HepG2 (cell line): Measurements from ENCODE around the gene USP28. TPM values are rescaled to one million over a fixed set of nuclear protein-coding genes. Genes with fewer than 3 reads are reported as not detected.

Source experiments
- AGO2 ChIP-seq: fragments of 200-400 bp; formaldehyde crosslinking; optimal IDR thresholded peaks from 2 replicates; pipeline ENCODE3; 2017; ENCODE audit warnings: mild to moderate bottlenecking, low read depth, low read length, moderate library complexity
- ARHGAP35 ChIP-seq: sonication (generic); formaldehyde crosslinking; IDR thresholded peaks from 2 replicates; pipeline ENCODE4 v1.9.0; 2022; ENCODE audit warnings: mild to moderate bottlenecking, inconsistent platforms, moderate library complexity, missing genetic modification reagents, borderline replicate concordance
- FOSL1 ChIP-seq: sonication (generic); formaldehyde crosslinking; IDR thresholded peaks from 2 replicates; pipeline ENCODE4 v1.9.0; 2021; ENCODE audit warnings: missing genetic modification reagents, borderline replicate concordance
- FOXO1 ChIP-seq: sonication (generic); formaldehyde crosslinking; IDR thresholded peaks from 2 replicates; pipeline ENCODE4 v1.4.0; 2020; ENCODE audit warnings: missing genetic modification reagents
- GABPB1 ChIP-seq: IDR thresholded peaks from 2 replicates; pipeline ENCODE4 v1.6.1; 2016; ENCODE audit warnings: mild to moderate bottlenecking, missing genetic modification reagents, moderate library complexity, missing compliant biosample characterization
- GTF3A ChIP-seq: sonication (generic); formaldehyde crosslinking; conservative IDR thresholded peaks from 2 replicates; pipeline ENCODE4 v1.4.0; 2020; ENCODE audit warnings: mild to moderate bottlenecking, missing genetic modification reagents
- MEIS1 ChIP-seq: sonication (generic); formaldehyde crosslinking; IDR thresholded peaks from 2 replicates; pipeline ENCODE4 v1.9.0; 2021; ENCODE audit warnings: mild to moderate bottlenecking, missing genetic modification reagents, moderate library complexity, borderline replicate concordance
- PAX8 ChIP-seq: sonication (generic); formaldehyde crosslinking; IDR thresholded peaks from 2 replicates; pipeline ENCODE4 v1.8.0; 2022; ENCODE audit warnings: mild to moderate bottlenecking, missing genetic modification reagents, borderline replicate concordance
- RBFOX2 ChIP-seq: fragments of 200-400 bp; formaldehyde crosslinking; IDR thresholded peaks from 2 replicates; pipeline ENCODE4 v1.6.1; 2017; ENCODE audit warnings: low read depth, mild to moderate bottlenecking, low read length
- SATB2 ChIP-seq: sonication (generic); formaldehyde crosslinking; IDR thresholded peaks from 2 replicates; pipeline ENCODE4 v1.5.0; 2020; ENCODE audit warnings: missing genetic modification reagents
- TBP ChIP-seq: sonication (generic); formaldehyde crosslinking; IDR thresholded peaks from 2 replicates; pipeline ENCODE4 v1.5.0; 2020; ENCODE audit warnings: missing genetic modification reagents
- TIGD3 ChIP-seq: sonication (generic); formaldehyde crosslinking; IDR thresholded peaks from 2 replicates; pipeline ENCODE4 v1.5.1; 2020; ENCODE audit warnings: mild to moderate bottlenecking, missing genetic modification reagents, borderline replicate concordance
- YEATS2 ChIP-seq: sonication (generic); formaldehyde crosslinking; IDR thresholded peaks from 2 replicates; pipeline ENCODE4 v1.4.0; 2020; ENCODE audit warnings: missing genetic modification reagents, borderline replicate concordance
- ZBTB38 ChIP-seq: sonication (generic); formaldehyde crosslinking; IDR thresholded peaks from 2 replicates; pipeline ENCODE4 v1.5.1; 2020; ENCODE audit warnings: mild to moderate bottlenecking, missing genetic modification reagents
- ZFP37 ChIP-seq: sonication (generic); formaldehyde crosslinking; IDR thresholded peaks from 2 replicates; pipeline ENCODE4 v1.4.0; 2020; ENCODE audit warnings: missing genetic modification reagents, borderline replicate concordance
- ZNF225 ChIP-seq: sonication (generic); formaldehyde crosslinking; IDR thresholded peaks from 2 replicates; pipeline ENCODE4 v1.4.0; 2020; ENCODE audit warnings: mild to moderate bottlenecking, missing genetic modification reagents
- ZNF296 ChIP-seq: sonication (generic); formaldehyde crosslinking; conservative IDR thresholded peaks from 2 replicates; pipeline ENCODE4 v1.5.0; 2020; ENCODE audit warnings: mild to moderate bottlenecking, missing genetic modification reagents
- ZNF33B ChIP-seq: sonication (generic); formaldehyde crosslinking; IDR thresholded peaks from 2 replicates; pipeline ENCODE4 v1.5.1; 2020; ENCODE audit warnings: mild to moderate bottlenecking, missing genetic modification reagents
- ZNF878 ChIP-seq: sonication (generic); formaldehyde crosslinking; IDR thresholded peaks from 2 replicates; pipeline ENCODE4 v1.8.1; 2023; ENCODE audit warnings: mild to moderate bottlenecking, missing genetic modification reagents, moderate library complexity
- ZZZ3 ChIP-seq: sonication (generic); formaldehyde crosslinking; IDR thresholded peaks from 2 replicates; pipeline ENCODE4 v1.4.0; 2020; ENCODE audit warnings: missing genetic modification reagents, mild to moderate bottlenecking, borderline replicate concordance
- polyA plus RNA-seq, 8 experiments: library from polyadenylated mRNA; depleted of rRNA in 3 of 8; stranded (reverse) in 7 of 8; unstranded in 1 of 8; fragments of >200 nt; fragmentation: Illumina TruSeq in 4 of 8; extraction: Trizol in 4 of 8; gene quantifications; 2 replicates each; pipeline versions ENCODE4 v1.2.1 to v1.2.3, GENCODE V29; 2011 to 2016; ENCODE audit warnings: low read depth in 4 of 8, missing spikeins in 1 of 8, mixed read lengths in 1 of 8; ENCODE audit not compliant: insufficient read depth in 1 of 8
- total RNA-seq, 5 experiments: library from RNA; depleted of rRNA; stranded (reverse); fragments of >200 nt; fragmentation: Illumina TruSeq; extraction: Trizol; gene quantifications; 2 replicates each; pipeline ENCODE4 v1.2.3, GENCODE V29; 2016; ENCODE audit warnings: low read depth in 1 of 5
- TF ChIP-seq, protein P1 (sequence below): sonication (generic); formaldehyde crosslinking; IDR thresholded peaks from 2 replicates; pipeline ENCODE4 v1.5.1; 2020; ENCODE audit warnings: missing genetic modification reagents, mild to moderate bottlenecking, borderline replicate concordance
- TF ChIP-seq, protein P2 (sequence below): IDR thresholded peaks from 2 replicates; pipeline ENCODE4 v1.6.1; 2018; ENCODE audit warnings: missing genetic modification reagents, mild to moderate bottlenecking, missing compliant biosample characterization
- TF ChIP-seq, protein P3 (sequence below): sonication (generic); formaldehyde crosslinking; conservative IDR thresholded peaks from 2 replicates; pipeline ENCODE4 v1.5.0; 2020; ENCODE audit warnings: missing genetic modification reagents
- TF ChIP-seq, protein P4 (sequence below): IDR thresholded peaks from 2 replicates; pipeline ENCODE4 v1.6.1; 2012; ENCODE audit warnings: inconsistent platforms

Gene USP28
- total and polyA plus RNA-seq, 2 of the 13 experiments (the other 11 are each of a cell fraction or from before 2014, with no cell fraction given): 29.6 to 34.3 TPM

- TF ChIP-seq TBP (CRISPR knock-in tag) (0 out of 2 replicates have a peak, but pooled peaks have one; percentile 81), ZBTB38 (CRISPR knock-in tag) (no peak; the same call in 1 of the 2 replicates), ZNF225 (CRISPR knock-in tag) (no peak; the same call in 1 of the 2 replicates), ZFP37 (CRISPR knock-in tag) (no peak; the same call in 1 of the 2 replicates), ZZZ3 (CRISPR knock-in tag) (peak; percentile 47; the same call in 1 of the 2 replicates), YEATS2 (CRISPR knock-in tag) (peak; percentile 92), MEIS1 (CRISPR knock-in tag) (no peak), AGO2 (no peak), SATB2 (CRISPR knock-in tag) (no peak), FOXO1 (CRISPR knock-in tag) (peak; percentile 29; the same call in 1 of the 2 replicates), RBFOX2 (peak; percentile 85), PAX8 (CRISPR knock-in tag) (no peak), ZNF33B (CRISPR knock-in tag) (no peak), FOSL1 (no peak), GTF3A (CRISPR knock-in tag) (no peak), ZNF296 (CRISPR knock-in tag) (no peak), ARHGAP35 (CRISPR knock-in tag) (peak; percentile 25; the same call in 1 of the 2 replicates), ZNF878 (CRISPR knock-in tag) (no peak), TIGD3 (CRISPR knock-in tag) (no peak), GABPB1 (CRISPR knock-in tag) (peak; percentile 93)
- TF ChIP-seq, protein P1, sequence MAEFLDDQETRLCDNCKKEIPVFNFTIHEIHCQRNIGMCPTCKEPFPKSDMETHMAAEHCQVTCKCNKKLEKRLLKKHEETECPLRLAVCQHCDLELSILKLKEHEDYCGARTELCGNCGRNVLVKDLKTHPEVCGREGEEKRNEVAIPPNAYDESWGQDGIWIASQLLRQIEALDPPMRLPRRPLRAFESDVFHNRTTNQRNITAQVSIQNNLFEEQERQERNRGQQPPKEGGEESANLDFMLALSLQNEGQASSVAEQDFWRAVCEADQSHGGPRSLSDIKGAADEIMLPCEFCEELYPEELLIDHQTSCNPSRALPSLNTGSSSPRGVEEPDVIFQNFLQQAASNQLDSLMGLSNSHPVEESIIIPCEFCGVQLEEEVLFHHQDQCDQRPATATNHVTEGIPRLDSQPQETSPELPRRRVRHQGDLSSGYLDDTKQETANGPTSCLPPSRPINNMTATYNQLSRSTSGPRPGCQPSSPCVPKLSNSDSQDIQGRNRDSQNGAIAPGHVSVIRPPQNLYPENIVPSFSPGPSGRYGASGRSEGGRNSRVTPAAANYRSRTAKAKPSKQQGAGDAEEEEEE (CRISPR knock-in tag): no peak
- TF ChIP-seq, protein P2, sequence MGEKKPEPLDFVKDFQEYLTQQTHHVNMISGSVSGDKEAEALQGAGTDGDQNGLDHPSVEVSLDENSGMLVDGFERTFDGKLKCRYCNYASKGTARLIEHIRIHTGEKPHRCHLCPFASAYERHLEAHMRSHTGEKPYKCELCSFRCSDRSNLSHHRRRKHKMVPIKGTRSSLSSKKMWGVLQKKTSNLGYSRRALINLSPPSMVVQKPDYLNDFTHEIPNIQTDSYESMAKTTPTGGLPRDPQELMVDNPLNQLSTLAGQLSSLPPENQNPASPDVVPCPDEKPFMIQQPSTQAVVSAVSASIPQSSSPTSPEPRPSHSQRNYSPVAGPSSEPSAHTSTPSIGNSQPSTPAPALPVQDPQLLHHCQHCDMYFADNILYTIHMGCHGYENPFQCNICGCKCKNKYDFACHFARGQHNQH (CRISPR knock-in tag): 0 out of 2 replicates have a peak, but pooled peaks have one; percentile 39
- TF ChIP-seq, protein P3, sequence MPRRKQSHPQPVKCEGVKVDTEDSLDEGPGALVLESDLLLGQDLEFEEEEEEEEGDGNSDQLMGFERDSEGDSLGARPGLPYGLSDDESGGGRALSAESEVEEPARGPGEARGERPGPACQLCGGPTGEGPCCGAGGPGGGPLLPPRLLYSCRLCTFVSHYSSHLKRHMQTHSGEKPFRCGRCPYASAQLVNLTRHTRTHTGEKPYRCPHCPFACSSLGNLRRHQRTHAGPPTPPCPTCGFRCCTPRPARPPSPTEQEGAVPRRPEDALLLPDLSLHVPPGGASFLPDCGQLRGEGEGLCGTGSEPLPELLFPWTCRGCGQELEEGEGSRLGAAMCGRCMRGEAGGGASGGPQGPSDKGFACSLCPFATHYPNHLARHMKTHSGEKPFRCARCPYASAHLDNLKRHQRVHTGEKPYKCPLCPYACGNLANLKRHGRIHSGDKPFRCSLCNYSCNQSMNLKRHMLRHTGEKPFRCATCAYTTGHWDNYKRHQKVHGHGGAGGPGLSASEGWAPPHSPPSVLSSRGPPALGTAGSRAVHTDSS (CRISPR knock-in tag): 0 out of 2 replicates have a peak, but pooled peaks have one; percentile 85
- TF ChIP-seq, protein P4, sequence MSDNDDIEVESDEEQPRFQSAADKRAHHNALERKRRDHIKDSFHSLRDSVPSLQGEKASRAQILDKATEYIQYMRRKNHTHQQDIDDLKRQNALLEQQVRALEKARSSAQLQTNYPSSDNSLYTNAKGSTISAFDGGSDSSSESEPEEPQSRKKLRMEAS: peak; percentile 68
These were observed 101.8 kb downstream of the USP28 start, which contains the start of gene ZW10 (continued) for GRCh38 chr11:113773416-113774173.
